ENCODE results near the gene GHRHR.

GRCh38 chr7:31023877-31024276 lies 60.1 kb downstream of the GHRHR start:
- TF ChIP-seq, protein P1, sequence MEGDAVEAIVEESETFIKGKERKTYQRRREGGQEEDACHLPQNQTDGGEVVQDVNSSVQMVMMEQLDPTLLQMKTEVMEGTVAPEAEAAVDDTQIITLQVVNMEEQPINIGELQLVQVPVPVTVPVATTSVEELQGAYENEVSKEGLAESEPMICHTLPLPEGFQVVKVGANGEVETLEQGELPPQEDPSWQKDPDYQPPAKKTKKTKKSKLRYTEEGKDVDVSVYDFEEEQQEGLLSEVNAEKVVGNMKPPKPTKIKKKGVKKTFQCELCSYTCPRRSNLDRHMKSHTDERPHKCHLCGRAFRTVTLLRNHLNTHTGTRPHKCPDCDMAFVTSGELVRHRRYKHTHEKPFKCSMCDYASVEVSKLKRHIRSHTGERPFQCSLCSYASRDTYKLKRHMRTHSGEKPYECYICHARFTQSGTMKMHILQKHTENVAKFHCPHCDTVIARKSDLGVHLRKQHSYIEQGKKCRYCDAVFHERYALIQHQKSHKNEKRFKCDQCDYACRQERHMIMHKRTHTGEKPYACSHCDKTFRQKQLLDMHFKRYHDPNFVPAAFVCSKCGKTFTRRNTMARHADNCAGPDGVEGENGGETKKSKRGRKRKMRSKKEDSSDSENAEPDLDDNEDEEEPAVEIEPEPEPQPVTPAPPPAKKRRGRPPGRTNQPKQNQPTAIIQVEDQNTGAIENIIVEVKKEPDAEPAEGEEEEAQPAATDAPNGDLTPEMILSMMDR (IDR thresholded peaks at IDR 0.05), result no peak
- TF ChIP-seq POLR2A (IDR thresholded peaks at IDR 0.05), result no peak
